H1 (cell line): Measurements from ENCODE around the gene XPO6. TPM values are rescaled to one million over a fixed set of nuclear protein-coding genes. Genes with fewer than 3 reads are reported as not detected.

ENCODE experiments used
- CTCF ChIA-PET: fragments of 300-600 bp; sonication (Branson Sonifier 250); formaldehyde crosslinking; loops from one replicate; lab custom pipeline; 2021; ENCODE audit not compliant: partially characterized antibody; lab: Charles Lee
- POLR2A ChIA-PET: fragments of 300-600 bp; sonication (Branson Sonifier 250); formaldehyde crosslinking; loops from one replicate; lab custom pipeline; 2021; ENCODE audit warnings: inconsistent platforms; ENCODE audit not compliant: partially characterized antibody; lab: Charles Lee
- DNase-seq, 2 experiments: peaks; one replicate each; pipeline versions ENCODE4 v3.0.0 to v3.0.0-alpha.2; 2010 to 2022; ENCODE audit warnings: low spot score in 2 of 2, low read depth in 1 of 2, mixed read lengths in 1 of 2
- FAIRE-seq: peaks from 2 replicates; lab custom pipeline; 2011; peaks lifted over from hg19 to GRCh38; lab: Jason Lieb, UNC
- H2AFZ ChIP-seq: 2 replicates; pipeline ENCODE4 v1.8.1; 2012; ENCODE audit warnings: low read length, inconsistent platforms
- H2AK5ac ChIP-seq: 2 replicates; pipeline ENCODE4 v1.6.1; 2013; ENCODE audit warnings: low read depth, low read length
- H2BK120ac ChIP-seq: replicated peaks from 2 replicates; pipeline ENCODE3; 2013; ENCODE audit warnings: low read depth, low read length, inconsistent platforms
- H2BK12ac ChIP-seq: 2 replicates; pipeline ENCODE4 v1.6.1; 2013; ENCODE audit warnings: low read depth, low read length
- H2BK15ac ChIP-seq: 2 replicates; pipeline ENCODE4 v1.6.1; 2013; ENCODE audit warnings: low read length
- H2BK20ac ChIP-seq: 2 replicates; pipeline ENCODE4 v1.6.1; 2013; ENCODE audit warnings: low read length
- H2BK5ac ChIP-seq: 2 replicates; pipeline ENCODE4 v1.6.1; 2013; ENCODE audit warnings: low read depth, low read length
- H3K14ac ChIP-seq: 2 replicates; pipeline ENCODE4 v1.6.1; 2013; ENCODE audit warnings: inconsistent platforms; ENCODE audit not compliant: insufficient read length
- H3K18ac ChIP-seq: 2 replicates; pipeline ENCODE4 v1.6.1; 2013; ENCODE audit warnings: low read length; ENCODE audit errors: extremely low read depth
- H3K23ac ChIP-seq: 2 replicates; pipeline ENCODE4 v1.6.1; 2013; ENCODE audit warnings: inconsistent platforms; ENCODE audit not compliant: insufficient read length
- H3K23me2 ChIP-seq: 2 replicates; pipeline ENCODE4 v1.6.1; 2013; ENCODE audit warnings: low read depth, low read length
- H3K27ac ChIP-seq: 2 replicates; pipeline ENCODE4 v1.6.1; 2011; ENCODE audit warnings: low read depth, low read length, inconsistent platforms
- H3K27me3 ChIP-seq, 4 experiments: replicated peaks in 1 of 4; 1 replicate in 1 of 4; 2 replicates in 3 of 4; pipeline versions ENCODE4 v1.6.1 to v1.8.1; 2011 to 2013; ENCODE audit warnings: low read length in 3 of 4, mild to moderate bottlenecking in 3 of 4, inconsistent platforms in 2 of 4, mixed read lengths in 2 of 4, moderate library complexity in 1 of 4; ENCODE audit not compliant: control insufficient read depth in 3 of 4, insufficient read depth in 3 of 4; ENCODE audit errors: extremely low read depth in 1 of 4
- H3K36me3 ChIP-seq, 4 experiments: 2 replicates each; pipeline versions ENCODE4 v1.6.1 to v1.8.1; 2011 to 2013; ENCODE audit warnings: mild to moderate bottlenecking in 4 of 4, low read length in 3 of 4, moderate library complexity in 2 of 4, control low read depth in 1 of 4, inconsistent platforms in 1 of 4; ENCODE audit not compliant: insufficient read depth in 4 of 4, control insufficient read depth in 2 of 4
- H3K4ac ChIP-seq: replicated peaks from 2 replicates; pipeline ENCODE3; 2013; ENCODE audit warnings: low read length, low read depth, mixed read lengths, inconsistent platforms; ENCODE audit not compliant: insufficient read length
- H3K4me1 ChIP-seq, 4 experiments: replicated peaks in 1 of 4; 1 replicate in 1 of 4; 2 replicates in 3 of 4; pipeline versions ENCODE4 v1.6.1 to v1.8.1; 2011 to 2013; ENCODE audit warnings: low read length in 3 of 4, inconsistent platforms in 2 of 4, mixed read lengths in 1 of 4; ENCODE audit not compliant: insufficient read depth in 4 of 4, control insufficient read depth in 3 of 4
- H3K4me2 ChIP-seq, 2 experiments: 2 replicates each; pipeline versions ENCODE4 v1.6.1 to v1.8.1; 2011 to 2013; ENCODE audit warnings: low read depth in 2 of 2, low read length in 2 of 2, control low read depth in 1 of 2, inconsistent platforms in 1 of 2, mild to moderate bottlenecking in 1 of 2; ENCODE audit not compliant: insufficient read depth in 1 of 2
- H3K4me3 ChIP-seq, 4 experiments: fragments of 200-600, 300-600 bp in 1 of 4; sonication (generic), shearing (Covaris generic), sonication (Bioruptor Twin) in 1 of 4; 2 replicates each; pipeline versions ENCODE4 v1.5.1 to v1.8.1; 2011 to 2016; ENCODE audit warnings: low read length in 4 of 4, low read depth in 3 of 4, control low read depth in 2 of 4, inconsistent platforms in 2 of 4, mild to moderate bottlenecking in 2 of 4, mixed read lengths in 1 of 4, moderate library complexity in 1 of 4; ENCODE audit not compliant: insufficient read depth in 2 of 4; ENCODE audit errors: extremely low read depth in 1 of 4
- H3K56ac ChIP-seq: replicated peaks from 2 replicates; pipeline ENCODE3; 2013; ENCODE audit warnings: low read depth, mild to moderate bottlenecking, mixed read lengths, low read length, inconsistent platforms; ENCODE audit not compliant: insufficient read length
- H3K79me1 ChIP-seq: 2 replicates; pipeline ENCODE4 v1.6.1; 2013; ENCODE audit warnings: low read depth, low read length, control low read depth
- H3K79me2 ChIP-seq, 2 experiments: 2 replicates each; pipeline versions ENCODE4 v1.6.1 to v1.8.1; 2012 to 2013; ENCODE audit warnings: low read length in 2 of 2, mild to moderate bottlenecking in 2 of 2, inconsistent platforms in 1 of 2; ENCODE audit not compliant: insufficient read depth in 2 of 2, control insufficient read depth in 1 of 2
- H3K9ac ChIP-seq, 4 experiments: replicated peaks in 1 of 4; 1 replicate in 1 of 4; 2 replicates in 3 of 4; pipeline versions ENCODE4 v1.6.1 to v1.8.1; 2011 to 2013; ENCODE audit warnings: low read depth in 3 of 4, low read length in 3 of 4, control low read depth in 2 of 4, mild to moderate bottlenecking in 2 of 4, moderate library complexity in 2 of 4, inconsistent platforms in 1 of 4; ENCODE audit errors: extremely low read depth in 1 of 4
- H3K9me3 ChIP-seq, 2 experiments: 2 replicates each; pipeline versions ENCODE4 v1.6.1 to v1.8.1; 2012 to 2013; ENCODE audit warnings: mild to moderate bottlenecking in 2 of 2, moderate library complexity in 2 of 2, control low read depth in 1 of 2, inconsistent platforms in 1 of 2, low read depth in 1 of 2, low read length in 1 of 2, mixed read lengths in 1 of 2; ENCODE audit not compliant: insufficient read depth in 2 of 2
- H4K20me1 ChIP-seq, 2 experiments: replicated peaks in 1 of 2; 2 replicates each; pipeline versions ENCODE3 to v1.8.1; 2011 to 2013; ENCODE audit warnings: inconsistent platforms in 2 of 2, low read length in 2 of 2, mild to moderate bottlenecking in 1 of 2; ENCODE audit not compliant: insufficient read depth in 2 of 2, control insufficient read depth in 1 of 2
- H4K5ac ChIP-seq: 2 replicates; pipeline ENCODE4 v1.6.1; 2013; ENCODE audit warnings: low read length, low read depth, mixed read lengths, inconsistent platforms; ENCODE audit not compliant: insufficient read length
- H4K8ac ChIP-seq: 2 replicates; pipeline ENCODE4 v1.8.0; 2013; ENCODE audit warnings: mild to moderate bottlenecking, moderate library complexity, low read length, inconsistent platforms; ENCODE audit not compliant: insufficient read depth; ENCODE audit errors: extremely low read depth
- H4K91ac ChIP-seq: replicated peaks from 2 replicates; pipeline ENCODE3; 2013; ENCODE audit warnings: low read length, mixed read lengths, inconsistent platforms; ENCODE audit not compliant: insufficient read length
- BCL11A ChIP-seq, 2 experiments: IDR thresholded peaks; one replicate each; pipeline ENCODE4 v1.6.1; 2011; ENCODE audit warnings: low read depth in 2 of 2, low read length in 2 of 2, mild to moderate bottlenecking in 2 of 2
- CBX5 ChIP-seq: fragments of 300-800, 300-1000 bp; sonication (generic); IDR thresholded peaks from 2 replicates; pipeline ENCODE4 v1.7.1; 2016; ENCODE audit warnings: antibody characterized with exemption, low read length, low read depth
- PHF8 ChIP-seq: fragments of 200-600 bp; sonication (generic); conservative IDR thresholded peaks from 2 replicates; pipeline ENCODE4 v1.7.1; 2012; ENCODE audit warnings: low read depth, mild to moderate bottlenecking, inconsistent platforms, low read length, moderate library complexity
- SIX5 ChIP-seq: IDR thresholded peaks from 2 replicates; pipeline ENCODE4 v1.6.1; 2011; ENCODE audit warnings: mild to moderate bottlenecking, low read depth, low read length
- SP1 ChIP-seq: IDR thresholded peaks from 2 replicates; pipeline ENCODE4 v1.6.1; 2011; ENCODE audit warnings: low read depth, low read length
- SRF ChIP-seq: IDR thresholded peaks from 2 replicates; pipeline ENCODE4 v1.6.1; 2011; ENCODE audit warnings: mild to moderate bottlenecking, low read depth, low read length, moderate library complexity
- USF2 ChIP-seq: IDR thresholded peaks from 2 replicates; pipeline ENCODE4 v1.6.1; 2011; ENCODE audit warnings: low read length, improper control_type of control experiment
- WGBS, 2 experiments: shearing (Covaris generic) in 1 of 2; methylation state at CpG; one replicate each; pipeline versions ENCODE4 v1.1.6 to v1.1.7; 2013 to 2015; ENCODE audit warnings: low lambda C conversion rate in 2 of 2, mixed read lengths in 2 of 2, inconsistent platforms in 1 of 2, low coverage in 1 of 2, missing lambda C conversion rate in 1 of 2; ENCODE audit not compliant: insufficient replicate concordance in 2 of 2, insufficient coverage in 1 of 2, insufficient read length in 1 of 2; ENCODE audit errors: extremely low coverage in 1 of 2, missing lambda C conversion rate in 1 of 2; 5-methylcytosine and 5-hydroxymethylcytosine counted together
- polyA plus RNA-seq, 7 experiments: library from polyadenylated mRNA; depleted of rRNA in 3 of 7; stranded (reverse) in 5 of 7; unstranded in 2 of 7; fragments of >200 nt in 5 of 7; fragments of 200-250 nt in 2 of 7; gene quantifications; 1 replicate in 5 of 7; 2 replicates in 1 of 7; 4 replicates in 1 of 7; pipeline versions ENCODE4 v1.2.1 to v1.2.3, GENCODE V29; 2011 to 2013; ENCODE audit warnings: missing spikeins in 2 of 7, mixed read lengths in 2 of 7
- total RNA-seq: library from RNA; stranded (reverse); fragmentation: NEBNext Ultra II Directional; extraction: Animal tissue kit (Norgen Biotek cat#: 25700); gene quantifications from 2 replicates; pipeline ENCODE4 v1.2.1, GENCODE V29; 2021
- TF ChIP-seq, protein P1 (sequence below): IDR thresholded peaks from 2 replicates; pipeline ENCODE4 v1.6.1; 2012; ENCODE audit warnings: inconsistent platforms

The XPO6 gene
- total and polyA plus RNA-seq, 2 of the 8 experiments (the other 6 are each of a cell fraction or from before 2014, with no cell fraction given), result 152 to 254 TPM

DNA sequence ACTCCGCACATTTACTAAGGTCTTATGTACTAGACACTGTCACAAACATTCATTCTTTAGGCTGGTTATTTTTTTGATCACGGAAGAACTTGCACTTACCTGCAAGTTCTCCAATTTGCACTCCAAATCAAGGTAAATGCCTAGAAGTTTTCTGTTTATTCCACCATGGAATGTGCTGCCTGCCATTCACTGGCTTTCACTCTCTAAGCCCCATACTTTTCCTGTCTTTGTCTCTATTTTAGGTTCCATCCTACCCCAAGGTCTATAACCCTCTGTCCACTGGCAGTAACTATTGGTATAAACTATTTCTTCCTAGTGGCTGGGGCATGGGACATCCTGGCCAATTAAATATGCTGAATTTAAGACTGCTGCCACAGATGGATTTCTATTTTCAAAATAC is 15.9 kb downstream of the XPO6 start:
- H2AK5ac ChIP-seq, result no peak overlapping the region
- TF ChIP-seq SIX5 (no peak), CBX5 (no peak), SRF (no peak), BCL11A (IDR thresholded peaks at IDR 0.05; ENCODE audit: low read depth in 2 of 2, low read length in 2 of 2) (no peak), SP1 (no peak), PHF8 (no peak), USF2 (no peak)
- TF ChIP-seq, protein P1, sequence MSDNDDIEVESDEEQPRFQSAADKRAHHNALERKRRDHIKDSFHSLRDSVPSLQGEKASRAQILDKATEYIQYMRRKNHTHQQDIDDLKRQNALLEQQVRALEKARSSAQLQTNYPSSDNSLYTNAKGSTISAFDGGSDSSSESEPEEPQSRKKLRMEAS, result no peak
- H3K23me2 ChIP-seq, result no peaks in the 10 kb centered on the region
- WGBS, 2 experiments, result 86% methylated on average over 2 of the region's 2 CpGs; no CpG with 5 or more reads in 1 of the 2 experiments
- H4K20me1 ChIP-seq, result peaks cover 8 to 9% of the 10 kb centered on the region in 2 experiments
- H3K56ac ChIP-seq, result no peak overlapping the region
- no peak for DNase-seq
- H2BK12ac ChIP-seq, result no peak overlapping the region
- no peak overlapping the region for H4K5ac ChIP-seq
- H2BK15ac ChIP-seq, result no peak overlapping the region
- no peak for FAIRE-seq
- H3K23ac ChIP-seq, result no peak overlapping the region
- no peak overlapping the region for H2BK20ac ChIP-seq
- H3K4me2 ChIP-seq, result no peak overlapping the region
- H3K18ac ChIP-seq, result no peak overlapping the region
- H3K79me2 ChIP-seq, result peaks cover 3 to 90% of the 10 kb centered on the region in 2 experiments; a peak in 3 of 4 replicates
- no peak overlapping the region for H3K4me3 ChIP-seq
- H2AFZ ChIP-seq, result no peak overlapping the region
- H4K8ac ChIP-seq, result no peak overlapping the region
- H3K9me3 ChIP-seq, result no peaks in the 10 kb centered on the region
- no peak overlapping the region for H3K14ac ChIP-seq
- H2BK5ac ChIP-seq, result no peak overlapping the region
- ChIA-PET CTCF (no interaction called here), POLR2A (no interaction called here)
- H3K9ac ChIP-seq, result no peak overlapping the region
- H2BK120ac ChIP-seq, result no peak overlapping the region
- H3K27me3 ChIP-seq, result no peaks in the 10 kb centered on the region
- H3K4me1 ChIP-seq, result peaks cover 0 to 6% (median 0%) of the 10 kb centered on the region in 4 experiments; a peak in 1 of 7 replicates
- H4K91ac ChIP-seq, result no peak overlapping the region
- peaks cover 12% of the 10 kb centered on the region for H3K79me1 ChIP-seq
- H3K4ac ChIP-seq, result no peak overlapping the region
- no peak overlapping the region for H3K27ac ChIP-seq
- peaks cover 0 to 5% (median 0%) of the 10 kb centered on the region in 4 experiments; a peak in 4 of 8 replicates for H3K36me3 ChIP-seq
